NCI-H146 (cell line): ENCODE results near the gene FGF3.

ENCODE experiments used
- DNase-seq: peaks from one replicate; lab custom pipeline; 2025; lab: John Stamatoyannopoulos, UW

FGF3 gene

DNA sequence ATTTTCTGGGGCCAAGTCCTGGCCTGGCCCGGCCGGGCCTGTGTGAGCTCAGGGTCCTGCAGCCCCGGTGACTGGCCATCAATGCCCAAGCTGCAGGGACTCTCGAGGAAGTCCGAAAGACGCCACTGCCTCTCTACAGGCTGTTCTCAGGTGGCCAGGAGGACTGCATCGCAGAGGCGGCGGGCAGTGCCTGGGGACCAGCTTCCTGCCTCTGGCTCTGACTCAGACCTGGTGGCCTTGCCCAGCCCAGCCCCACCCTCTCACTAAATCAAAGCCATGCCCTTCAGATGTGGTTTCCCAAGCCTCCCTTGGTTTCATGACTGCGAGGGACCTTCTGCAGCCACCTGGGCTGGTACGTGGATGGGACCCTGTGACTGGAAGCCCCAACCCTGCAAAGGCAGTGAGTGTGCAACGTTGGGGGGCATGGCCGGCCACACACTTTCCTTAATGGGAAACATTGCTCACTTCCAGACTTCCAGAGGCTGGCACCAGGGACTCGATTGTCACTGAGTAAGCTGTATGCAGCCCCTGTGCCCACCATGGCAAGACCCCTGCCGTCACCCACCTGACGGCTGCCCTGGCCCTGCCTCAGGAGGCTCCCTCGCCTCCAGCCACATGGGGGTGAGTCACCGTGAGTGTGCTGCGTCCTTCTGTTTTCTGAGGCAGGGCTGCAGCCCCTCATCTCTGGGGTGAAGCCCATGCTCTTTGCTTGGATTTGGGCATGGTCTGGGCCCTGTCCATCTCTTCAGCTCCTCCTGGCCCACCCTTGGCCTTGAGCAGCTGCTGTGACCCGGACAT is 6.0 kb upstream of the FGF3 start:
- no peak for DNase-seq

DNA sequence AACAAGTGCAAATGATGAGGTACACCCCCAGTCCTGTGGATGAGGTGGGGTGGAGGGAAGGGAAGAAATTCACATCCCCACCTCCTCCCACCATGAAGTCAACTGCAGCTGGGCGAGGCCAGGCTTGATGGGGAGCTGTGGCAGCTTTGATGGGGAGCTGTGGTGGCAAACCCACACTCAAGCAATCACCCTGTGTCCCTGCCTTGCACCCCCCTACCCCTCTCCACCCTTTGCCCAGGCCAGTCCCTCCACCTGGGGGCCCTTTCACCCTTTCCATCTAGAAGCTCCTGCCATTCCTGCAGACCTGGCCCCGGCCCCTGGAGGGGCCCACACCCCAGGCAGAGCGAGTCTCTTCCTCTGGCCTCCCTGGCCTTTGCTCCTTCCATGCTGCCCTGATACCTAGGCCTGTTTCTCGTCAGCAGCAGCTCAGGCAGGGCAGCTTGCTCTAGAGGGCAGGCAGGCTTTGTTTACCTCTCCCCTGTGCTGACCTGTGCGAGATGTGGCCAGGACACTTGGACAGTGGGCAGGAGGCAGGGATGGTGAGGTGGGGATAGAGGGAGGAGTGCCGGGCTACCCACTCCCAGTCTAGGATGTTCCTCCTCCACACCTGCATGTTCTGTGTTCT is 4.5 kb upstream of the FGF3 start:
- no peak for DNase-seq

DNA sequence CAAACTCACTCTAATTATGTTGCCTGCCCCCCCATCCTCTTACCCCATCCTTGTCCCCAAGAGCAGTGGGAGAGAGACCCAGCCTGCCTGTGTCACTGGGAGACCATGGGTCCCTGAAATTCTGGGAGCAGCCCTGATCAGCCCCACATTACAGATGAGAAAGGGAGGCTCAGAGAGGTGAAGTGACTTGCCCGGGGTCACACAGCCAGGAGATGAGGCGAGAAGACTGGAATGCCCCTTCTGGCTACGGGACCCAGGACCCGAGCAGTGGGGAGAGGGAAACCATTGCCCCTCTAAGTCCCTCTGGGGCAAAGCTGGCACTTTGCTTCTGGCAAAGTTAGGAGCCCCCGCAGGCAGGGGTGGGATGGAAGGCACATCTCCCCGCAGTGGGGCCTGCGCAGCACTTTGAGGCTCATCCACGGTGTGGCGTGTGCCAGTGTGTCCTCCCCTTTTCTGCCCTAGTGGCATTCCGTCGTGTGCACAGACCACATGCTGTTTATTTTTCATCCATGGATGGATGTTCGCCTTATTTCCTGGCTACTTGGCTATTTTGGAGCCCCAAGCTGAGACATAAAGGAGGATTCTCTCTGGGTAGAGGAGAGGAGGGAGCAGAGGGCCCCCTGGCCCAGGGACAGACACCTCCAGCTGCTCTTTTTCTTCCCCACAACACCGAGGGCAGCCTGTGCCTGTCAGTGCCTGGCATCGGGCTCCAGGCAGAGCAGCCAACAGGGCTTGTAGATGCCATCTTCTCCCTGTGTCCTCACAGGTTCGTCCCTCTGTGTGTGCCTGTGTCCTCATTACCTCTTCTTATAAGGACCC is 3.7 kb upstream of the FGF3 start:
- DNase-seq, result no peak

DNA sequence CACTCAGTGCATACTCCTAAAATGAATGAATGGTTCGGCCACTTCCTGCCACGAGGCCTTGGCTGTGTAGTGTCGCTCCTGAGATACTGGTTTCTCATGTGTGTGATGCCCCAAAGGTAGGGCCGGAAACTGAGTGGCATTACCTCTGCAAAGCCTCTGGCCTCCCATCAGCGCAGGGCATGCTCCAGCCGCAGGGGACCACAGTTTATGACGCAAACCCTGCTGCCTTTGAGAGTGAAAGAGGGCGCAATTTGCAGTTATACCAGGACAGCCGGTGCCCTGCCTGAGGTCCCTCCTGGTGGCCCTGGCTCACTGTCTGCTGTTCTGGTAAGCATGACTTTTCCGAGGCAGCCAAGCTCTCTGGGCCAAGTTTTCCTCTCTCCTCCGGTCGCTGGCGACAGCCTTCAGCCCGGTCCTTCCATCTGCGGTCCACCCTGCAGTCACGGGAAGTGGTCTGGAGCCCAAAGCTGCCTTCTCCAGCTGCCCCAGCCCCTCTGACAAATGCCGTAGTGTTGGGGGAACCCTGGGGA is 2.4 kb upstream of the FGF3 start:
- DNase-seq, result no peak

DNA sequence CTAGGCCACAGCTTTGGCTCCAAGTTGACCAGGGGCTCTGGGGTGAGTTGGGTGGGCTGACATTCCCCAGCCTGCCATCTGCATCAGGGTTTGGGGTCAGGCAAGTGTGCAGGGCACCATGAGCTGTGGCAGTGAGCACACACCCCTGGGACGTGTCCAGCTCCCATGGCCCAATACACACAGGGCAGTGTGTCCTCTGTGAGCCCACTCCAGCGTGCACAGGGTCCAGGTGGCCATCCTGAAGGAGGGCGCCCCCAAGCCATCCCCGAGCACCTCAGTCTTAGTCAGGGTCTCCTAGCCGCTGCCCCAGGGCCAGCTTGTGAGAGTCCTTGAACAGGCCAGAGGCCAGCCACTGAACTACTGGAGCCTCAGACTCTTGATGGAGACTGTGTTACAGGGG is 1.2 kb upstream of the FGF3 start:
- DNase-seq, result no peak

DNA sequence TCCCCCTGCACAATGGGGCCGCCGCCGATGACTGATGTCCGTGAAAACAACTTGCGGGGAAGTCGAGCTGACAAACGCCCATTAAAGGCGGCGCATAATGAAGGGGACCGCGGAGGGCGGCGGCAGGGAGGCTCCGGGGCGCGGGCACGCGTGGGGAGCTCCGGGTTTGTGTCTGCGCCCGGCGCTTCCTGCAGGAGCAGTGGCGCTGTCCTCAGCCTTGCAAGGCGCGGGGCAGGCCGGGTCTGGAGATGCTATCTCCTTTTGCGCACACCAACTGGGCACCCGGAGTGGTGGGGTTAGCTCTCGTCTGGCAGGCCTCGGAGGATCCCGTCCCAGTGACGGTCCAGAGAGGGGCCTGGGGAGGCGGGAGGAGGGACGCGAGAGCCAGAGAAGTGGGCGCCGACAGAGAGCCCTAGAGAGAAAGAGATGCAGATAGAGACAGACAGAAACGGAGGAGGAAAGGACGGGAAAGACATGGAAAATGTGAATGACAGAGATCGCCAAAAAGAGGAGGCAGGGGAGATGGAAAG is 390 bp upstream of the FGF3 start:
- no peak for DNase-seq

DNA sequence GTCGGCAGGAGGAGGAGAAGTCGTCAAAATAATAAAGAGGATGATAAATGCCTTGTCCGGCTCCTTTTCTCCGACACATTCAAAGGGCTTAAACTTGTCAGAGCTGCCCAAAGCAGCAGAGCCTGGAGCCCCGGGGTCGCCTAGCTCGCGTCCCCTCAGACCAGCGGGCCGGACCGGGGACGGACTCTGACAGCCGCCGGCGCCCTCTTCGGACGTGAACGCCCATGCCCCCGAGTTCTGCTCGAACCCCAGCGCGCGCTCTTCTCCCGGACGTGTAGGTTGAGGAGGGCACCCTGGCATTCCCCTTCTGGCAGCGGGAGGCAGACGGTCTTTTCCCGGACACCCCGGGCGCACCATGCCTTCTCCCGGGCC is 999 bp downstream of the FGF3 start:
- no peak for DNase-seq

DNA sequence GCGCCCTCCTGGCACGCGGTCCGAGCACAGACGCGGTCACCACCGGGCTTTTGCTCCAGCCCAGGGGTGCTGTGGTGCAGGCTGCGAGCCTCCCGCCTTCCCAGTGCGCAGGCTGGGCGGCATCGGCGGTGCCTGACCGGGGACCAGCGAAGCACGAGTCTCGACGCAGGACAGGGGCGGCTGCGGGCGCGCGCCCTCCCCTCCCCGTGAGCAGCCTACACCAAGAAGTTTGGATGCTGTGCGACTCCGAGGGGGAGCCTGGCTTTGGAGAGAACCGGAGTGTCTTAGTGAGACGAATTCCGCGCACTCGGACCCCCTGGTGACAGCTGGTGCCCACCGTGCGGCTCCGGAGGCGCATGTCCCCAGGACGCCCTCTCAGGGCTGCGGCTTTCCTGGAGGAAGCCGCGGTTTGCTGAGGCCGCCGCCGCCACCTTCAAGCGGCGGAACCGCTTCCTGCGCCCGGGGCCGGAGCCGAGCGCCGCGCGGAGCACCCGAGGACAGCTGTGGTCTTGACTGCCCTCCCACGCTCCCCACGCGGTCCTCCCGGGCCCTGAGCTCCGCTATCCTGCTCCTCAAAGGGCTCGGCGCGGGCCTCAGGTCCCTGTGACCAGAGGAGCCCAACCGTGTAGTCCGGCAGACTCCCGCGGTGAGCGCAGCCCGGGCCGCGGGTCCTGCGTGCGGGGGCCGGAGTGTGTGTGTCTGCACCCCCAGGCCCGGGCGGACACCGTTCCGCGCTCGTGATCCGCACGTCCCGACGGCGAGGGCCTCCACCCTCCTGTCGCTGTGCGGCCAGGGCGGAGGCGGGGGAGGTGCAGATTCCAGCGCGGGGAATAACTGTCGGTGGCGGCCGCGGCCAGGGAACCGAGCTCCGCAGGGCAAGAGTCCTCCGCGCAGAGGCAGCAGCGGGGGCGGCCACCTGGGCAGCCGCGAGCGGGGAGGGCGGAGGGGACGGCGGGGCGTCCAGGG is 1.7 kb downstream of the FGF3 start:
- DNase-seq, result no peak

DNA sequence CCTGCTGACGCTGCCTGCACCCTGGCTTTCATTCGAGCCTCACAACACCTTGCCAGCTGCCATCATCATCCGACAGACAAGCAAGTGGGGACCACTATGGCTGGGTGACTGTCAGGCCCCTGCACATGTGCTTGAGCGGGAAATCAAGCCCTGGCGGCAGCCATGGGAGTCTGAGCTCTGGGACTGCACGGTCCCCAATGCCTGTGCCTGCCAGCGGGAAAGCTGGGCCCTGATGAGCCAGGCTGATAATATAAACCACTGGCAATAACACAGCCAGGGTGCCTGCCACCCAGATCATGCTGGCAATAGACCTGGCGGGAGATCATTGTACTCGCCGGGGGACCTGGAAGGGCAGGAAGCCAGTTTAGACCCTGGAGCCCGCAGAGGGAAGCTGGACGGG is 2.5 kb downstream of the FGF3 start:
- DNase-seq, result no peak

DNA sequence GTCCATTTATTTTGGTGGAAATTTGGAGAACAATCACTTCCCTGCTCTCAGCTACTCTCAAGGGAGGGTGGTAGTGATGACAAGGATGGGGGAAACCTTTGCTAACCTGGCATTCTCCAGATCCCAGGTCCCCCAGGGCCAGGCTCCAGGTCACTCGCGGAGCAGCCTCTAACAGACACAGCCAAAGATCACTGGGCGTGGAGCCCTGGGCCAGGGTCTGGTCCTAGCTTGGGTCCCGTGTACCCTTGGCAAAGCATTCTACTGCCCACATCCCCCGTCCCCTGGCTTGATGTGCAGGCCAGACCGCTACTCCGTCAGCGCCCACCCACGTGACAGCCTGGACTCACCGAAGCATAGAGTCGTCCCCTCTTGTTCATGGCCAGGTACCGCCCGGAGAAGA is 3.2 kb downstream of the FGF3 start:
- DNase-seq, result no peak

DNA sequence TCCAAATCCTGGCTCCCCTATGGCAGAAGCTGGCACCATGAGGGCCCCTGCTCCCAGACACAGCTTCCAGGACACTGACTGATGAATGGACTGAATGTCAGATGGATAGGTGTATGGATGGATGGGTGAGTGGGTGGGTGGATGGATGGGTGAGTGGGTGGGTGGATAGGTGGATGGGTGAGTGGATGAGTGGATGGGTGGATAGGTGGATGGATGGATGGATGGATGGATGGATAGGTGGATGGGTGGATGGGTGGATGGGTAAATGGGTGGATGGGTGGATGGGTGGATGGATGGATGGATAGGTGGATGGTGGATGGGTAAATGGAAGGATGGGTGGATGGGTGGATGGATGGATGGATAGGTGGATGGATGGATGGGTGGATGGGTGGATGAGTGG is 4.3 kb downstream of the FGF3 start:
- no peak for DNase-seq

DNA sequence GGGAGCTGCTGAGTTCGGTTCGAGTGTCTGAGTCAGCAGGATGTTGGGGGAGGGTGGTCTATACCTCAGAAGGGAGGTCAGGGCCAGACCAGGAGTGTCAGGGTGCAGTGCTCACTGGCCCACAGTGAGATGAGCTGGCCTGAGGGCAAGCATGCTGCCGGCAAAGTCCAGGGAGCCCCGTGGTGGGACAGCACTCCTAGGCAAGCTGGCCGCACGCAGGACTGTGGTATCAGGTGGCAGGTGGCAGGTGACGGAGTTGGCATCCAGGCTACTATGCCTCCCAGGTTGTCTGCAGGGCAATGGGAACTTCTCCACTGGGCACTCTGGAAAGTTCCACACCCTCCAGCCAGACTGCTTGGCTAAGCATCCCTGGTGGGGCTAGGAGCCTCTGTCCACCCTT is 4.8 kb downstream of the FGF3 start:
- no peak for DNase-seq

DNA sequence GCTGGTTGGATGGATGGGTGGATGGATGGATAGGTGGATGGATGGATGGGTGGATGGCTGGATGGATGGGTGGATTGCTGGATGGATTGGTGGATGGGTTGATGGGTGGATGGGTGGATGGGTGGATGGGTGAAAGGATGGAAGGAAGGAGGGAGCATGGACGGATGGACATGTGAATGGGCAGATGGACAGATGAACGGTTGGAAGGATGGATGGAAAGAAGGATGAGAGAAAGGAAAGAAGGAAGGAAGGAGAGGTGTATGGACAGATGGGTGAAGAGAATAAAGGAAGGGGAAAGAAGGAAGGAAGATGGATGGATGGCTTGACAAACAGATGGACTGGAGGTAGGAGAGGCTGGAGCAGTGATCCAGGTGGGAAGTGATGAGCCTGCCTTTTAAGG is 5.4 kb downstream of the FGF3 start:
- DNase-seq, result no peak

DNA sequence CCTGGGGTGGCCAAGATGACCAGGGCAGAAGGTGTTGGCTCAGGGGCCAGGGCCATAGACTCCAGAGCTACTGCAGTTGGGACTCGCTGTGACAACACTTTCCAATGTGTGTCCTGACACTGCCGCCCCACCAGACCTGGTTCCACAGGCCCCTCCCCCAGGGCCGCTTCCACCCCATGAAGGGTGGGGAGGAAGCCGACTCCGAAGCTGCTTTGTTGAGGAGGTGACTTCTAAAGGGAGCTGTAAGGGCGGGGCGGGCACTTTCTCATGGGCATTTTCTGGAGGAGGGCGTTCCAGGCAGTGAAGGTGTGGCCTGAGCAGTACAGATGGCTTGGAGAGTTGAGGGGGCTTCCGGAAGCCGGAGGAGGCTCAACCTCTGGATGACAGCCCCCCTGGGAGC is 6.3 kb downstream of the FGF3 start:
- DNase-seq, result no peak

DNA sequence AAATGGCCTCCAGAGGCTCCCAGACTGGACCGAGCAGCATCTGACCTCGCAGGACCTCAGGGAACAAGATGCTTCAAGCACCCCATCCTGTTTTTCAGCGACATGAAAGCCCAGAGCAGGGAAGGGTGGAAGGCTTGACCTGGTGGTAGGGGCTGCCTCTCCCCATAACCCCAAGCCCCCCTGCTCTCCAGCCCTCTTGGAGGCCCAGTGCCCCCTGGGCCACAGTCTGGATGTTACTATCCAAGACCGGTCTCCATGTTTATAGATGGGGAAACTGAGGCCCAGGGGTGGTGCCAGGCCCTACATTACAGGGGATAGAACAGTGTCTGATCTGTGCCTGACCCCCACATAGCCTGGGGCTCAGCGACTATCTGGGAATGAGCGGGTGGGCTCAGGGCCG is 7.0 kb downstream of the FGF3 start:
- no peak for DNase-seq

DNA sequence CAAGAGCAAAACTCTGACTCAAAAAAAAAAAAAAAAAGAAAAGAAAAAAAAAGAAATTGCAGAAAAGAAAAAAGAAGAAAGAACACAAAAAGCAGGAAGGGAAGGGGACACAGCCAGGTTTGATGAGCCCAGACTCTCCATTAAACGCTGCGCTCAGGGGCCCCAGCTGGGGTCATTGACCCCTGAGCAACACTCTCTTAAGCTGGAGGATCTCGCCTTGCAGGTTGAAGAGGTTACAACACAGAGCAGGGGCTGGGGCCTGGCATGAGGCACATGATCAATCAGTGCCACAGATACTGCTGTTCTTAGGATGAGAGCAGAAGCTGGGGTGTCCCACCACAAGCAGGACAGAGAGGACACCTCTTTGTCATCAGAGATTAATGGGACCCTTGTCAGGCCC is 7.8 kb downstream of the FGF3 start:
- DNase-seq, result no peak

DNA sequence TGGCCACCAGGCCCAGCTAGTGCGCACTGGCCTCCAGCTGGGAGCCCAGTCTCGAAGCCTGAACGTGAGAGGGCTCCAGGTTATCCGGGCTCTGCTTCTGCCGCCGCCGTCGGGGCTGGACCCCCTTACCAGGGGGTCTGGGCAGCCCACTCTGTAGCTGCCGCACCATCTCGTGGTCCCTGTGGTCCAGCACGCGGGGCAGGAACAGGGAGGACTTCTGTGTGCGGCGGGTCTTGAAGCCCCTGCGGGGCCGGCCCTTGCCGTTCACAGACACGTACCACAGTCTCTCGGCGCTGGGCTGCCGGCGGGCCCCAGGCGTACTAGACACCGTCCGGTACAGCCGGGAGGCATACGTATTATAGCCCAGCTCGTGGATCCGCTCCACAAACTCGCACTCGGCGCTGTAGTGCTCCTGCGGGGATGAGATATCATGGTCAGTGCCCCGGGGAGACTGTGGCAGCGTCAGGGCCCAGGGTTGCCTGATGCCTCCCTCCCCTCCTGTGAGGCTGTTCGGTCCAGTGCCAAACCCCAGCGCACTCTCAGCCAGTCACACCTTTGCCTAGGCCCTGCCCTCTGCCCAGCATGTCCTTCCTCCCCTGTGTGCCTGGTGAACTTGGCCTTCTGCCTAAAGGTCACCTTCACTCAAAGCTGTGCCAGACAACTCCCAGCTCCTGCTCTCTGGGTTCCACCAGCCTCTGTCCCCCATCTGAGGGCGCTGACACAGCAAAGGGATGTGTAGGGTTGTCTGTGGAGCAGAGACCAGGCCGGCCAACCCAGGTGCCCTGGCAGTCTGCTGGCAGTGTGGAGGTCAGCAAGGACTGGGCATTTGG is 8.7 kb downstream of the FGF3 start:
- DNase-seq, result no peak

DNA sequence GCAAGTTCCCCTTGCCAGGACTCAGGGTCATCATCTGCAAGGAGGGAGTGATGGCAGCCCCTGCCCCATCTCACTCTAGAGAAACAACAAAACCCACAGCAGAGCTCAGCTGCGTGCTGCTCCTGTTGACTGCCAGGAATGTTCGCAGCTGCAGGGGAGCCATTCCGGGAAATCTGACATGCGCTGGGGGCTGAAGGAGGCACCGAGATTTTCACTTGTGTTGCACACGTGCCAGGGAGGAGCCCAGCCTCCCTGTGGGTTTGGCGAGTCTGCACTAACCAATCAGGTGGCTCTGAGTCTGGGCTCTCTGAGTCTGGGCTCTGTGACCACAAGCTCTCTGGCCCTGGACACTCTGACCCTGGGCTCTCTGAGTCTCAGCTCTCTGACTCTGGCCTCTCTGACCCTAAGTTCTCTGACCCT is 10.5 kb downstream of the FGF3 start:
- no peak for DNase-seq

DNA sequence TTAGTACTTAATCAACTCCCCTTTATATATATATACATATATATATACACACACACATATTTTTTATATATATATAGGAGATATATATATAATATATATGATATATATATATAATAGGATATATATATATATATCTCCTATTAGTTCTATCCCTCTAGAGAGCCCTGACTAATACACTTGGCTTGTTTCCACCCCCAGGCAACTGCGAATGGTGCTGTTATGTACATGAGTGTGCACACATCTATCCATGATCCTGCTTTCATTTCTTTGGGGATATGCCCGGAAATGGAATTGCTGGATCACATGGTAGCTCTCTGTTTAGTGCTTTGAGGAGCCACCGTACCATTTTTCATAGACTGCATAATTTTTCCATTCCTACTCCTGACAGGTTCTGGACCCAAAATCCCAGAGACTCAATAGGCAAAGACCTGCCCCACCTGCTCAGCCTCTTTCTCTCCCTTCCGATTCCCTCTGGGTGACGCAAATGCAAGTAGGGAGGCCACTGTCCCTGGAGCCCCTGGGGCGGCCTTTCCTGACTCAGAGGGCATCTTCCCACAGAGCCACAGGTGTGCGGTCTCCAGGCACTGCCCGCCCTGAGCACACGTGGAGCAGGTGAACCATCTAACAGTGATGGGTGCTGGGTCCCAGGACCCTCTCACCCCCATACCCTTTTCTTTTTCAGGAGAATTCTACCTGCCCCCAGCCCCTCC is 12.0 kb downstream of the FGF3 start:
- no peak for DNase-seq
